Kidney (tissue), 14 donors: Measurements from ENCODE around the gene SBF1. TPM values are rescaled to one million over a fixed set of nuclear protein-coding genes. Genes with fewer than 3 reads are reported as not detected.
"Not testable (repeated sequence)": the region's sequence is repeated elsewhere in the genome, so short reads cannot be mapped to it uniquely, and the experiment has no call there.

ENCODE experiments used
- DNase-seq, 5 donors: peaks; one replicate each; pipeline ENCODE4 v3.0.0-alpha.2; 2013 to 2020
- FAIRE-seq: peaks from 2 replicates; lab custom pipeline; 2012; peaks lifted over from hg19 to GRCh38; lab: Jason Lieb, UNC
- H3K27ac ChIP-seq, 2 donors: one replicate each; pipeline ENCODE4 v1.7.0; 2013; ENCODE audit warnings: low read depth in 2 of 2, low read length in 2 of 2, inconsistent platforms in 1 of 2
- H3K27me3 ChIP-seq: one replicate; pipeline ENCODE4 v1.7.1; 2013; ENCODE audit warnings: low read length, inconsistent platforms; ENCODE audit not compliant: control insufficient read depth, insufficient read depth
- H3K36me3 ChIP-seq, 3 donors: one replicate each; pipeline versions ENCODE4 v1.7.0 to v1.7.1; 2013; ENCODE audit warnings: low read length in 3 of 3, control low read depth in 1 of 3, inconsistent platforms in 1 of 3; ENCODE audit not compliant: insufficient read depth in 3 of 3, control insufficient read depth in 2 of 3
- H3K4me1 ChIP-seq, 3 donors: one replicate each; pipeline versions ENCODE4 v1.7.0 to v1.7.1; 2013; ENCODE audit warnings: low read length in 3 of 3, inconsistent platforms in 1 of 3, low read depth in 1 of 3; ENCODE audit not compliant: control insufficient read depth in 2 of 3, insufficient read depth in 2 of 3
- H3K4me3 ChIP-seq, 3 donors: one replicate each; pipeline versions ENCODE4 v1.7.0 to v1.8.1; 2013; ENCODE audit warnings: low read length in 3 of 3, control low read depth in 1 of 3, inconsistent platforms in 1 of 3
- H3K9ac ChIP-seq, 3 donors: one replicate each; pipeline versions ENCODE4 v1.7.0 to v1.7.1; 2013; ENCODE audit warnings: low read length in 3 of 3, control low read depth in 1 of 3, inconsistent platforms in 1 of 3
- H3K9me3 ChIP-seq, 3 donors: one replicate each; pipeline versions ENCODE4 v1.7.0 to v1.7.1; 2013; ENCODE audit warnings: low read length in 3 of 3, control low read depth in 1 of 3, inconsistent platforms in 1 of 3; ENCODE audit not compliant: control insufficient read depth in 2 of 3, insufficient read depth in 1 of 3
- intact Hi-C: fragments of 100-400 bp; cut with DNase I; formaldehyde crosslinking; loops from one replicate; pipeline ENCODE4 v1.11.1; 2022
- polyA plus RNA-seq: library from polyadenylated mRNA; stranded (reverse); fragments of 350-450 nt; fragmentation: Illumina TruSeq; extraction: RNeasy Lipid Tissue Mini Kit (QIAGEN cat#74804); gene quantifications from one replicate; pipeline ENCODE4 v1.2.3, GENCODE V29; 2014; ENCODE audit warnings: low read depth, low replicate concordance; ENCODE audit not compliant: insufficient read depth
- total RNA-seq: library from RNA; stranded (reverse); fragmentation: NEBNext Ultra II Directional; extraction: Animal tissue kit (Norgen Biotek cat#: 25700); gene quantifications from one replicate; pipeline ENCODE4 v1.2.1, GENCODE V29; 2021
- TF ChIP-seq, protein P1 (sequence below): IDR thresholded peaks from 3 replicates; pipeline ENCODE4 v1.5.1; 2012; ENCODE audit warnings: mild to moderate bottlenecking, moderate library complexity, borderline replicate concordance; ENCODE audit not compliant: insufficient read depth; ENCODE audit errors: extremely low read depth
- donor health status: control.
- donor health status: control.
- donor health status: control.
- donor health status: control.
- donor health status: control.
- donor health status: DM: yes; HTN: yes; CAD: no.
- donor health status: Normal renal cell carcinoma (clear cell type).

The SBF1 gene
- total and polyA plus RNA-seq, 2 donors from 2014 or later: 18.1 to 73.9 TPM

DNA sequence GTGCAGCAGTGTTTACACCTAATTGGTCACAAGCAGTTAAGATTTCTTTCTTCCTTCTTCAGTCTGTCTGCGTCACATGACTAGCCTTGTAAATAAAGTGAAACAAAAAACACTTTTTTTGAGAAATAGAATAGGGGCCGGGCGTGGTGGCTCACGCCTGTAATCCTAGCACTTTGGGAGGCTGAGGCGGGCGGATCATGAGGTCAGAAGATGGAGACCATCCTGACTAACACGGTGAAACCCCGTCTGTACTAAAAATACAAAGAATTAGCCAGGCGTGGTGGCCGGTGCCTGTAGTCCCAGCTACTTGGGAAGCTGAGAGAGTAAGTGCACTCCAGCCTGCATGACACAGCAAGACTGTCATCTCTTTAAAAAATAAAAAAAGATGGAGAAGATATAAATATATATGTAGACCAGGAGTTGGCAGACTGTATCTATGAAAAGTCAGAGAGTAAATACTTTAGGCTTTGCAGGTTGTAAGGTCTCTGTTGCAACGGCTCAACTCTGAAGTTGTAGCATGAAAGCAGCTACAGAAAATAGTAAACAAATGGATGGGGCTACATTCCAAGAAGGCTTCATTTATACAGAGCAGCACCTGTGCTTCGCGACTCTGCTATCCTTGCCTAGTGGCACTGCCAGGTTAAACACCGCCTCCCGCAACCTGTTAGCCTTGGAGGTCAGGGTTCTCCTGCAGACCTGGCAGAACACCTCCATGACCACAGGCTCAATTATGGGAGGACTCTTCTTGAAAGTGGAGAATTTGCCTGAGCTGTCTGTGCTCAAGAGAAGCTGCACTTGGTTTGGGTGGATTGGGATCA is 75.8 kb downstream of the SBF1 start:
- TF ChIP-seq, protein P1, sequence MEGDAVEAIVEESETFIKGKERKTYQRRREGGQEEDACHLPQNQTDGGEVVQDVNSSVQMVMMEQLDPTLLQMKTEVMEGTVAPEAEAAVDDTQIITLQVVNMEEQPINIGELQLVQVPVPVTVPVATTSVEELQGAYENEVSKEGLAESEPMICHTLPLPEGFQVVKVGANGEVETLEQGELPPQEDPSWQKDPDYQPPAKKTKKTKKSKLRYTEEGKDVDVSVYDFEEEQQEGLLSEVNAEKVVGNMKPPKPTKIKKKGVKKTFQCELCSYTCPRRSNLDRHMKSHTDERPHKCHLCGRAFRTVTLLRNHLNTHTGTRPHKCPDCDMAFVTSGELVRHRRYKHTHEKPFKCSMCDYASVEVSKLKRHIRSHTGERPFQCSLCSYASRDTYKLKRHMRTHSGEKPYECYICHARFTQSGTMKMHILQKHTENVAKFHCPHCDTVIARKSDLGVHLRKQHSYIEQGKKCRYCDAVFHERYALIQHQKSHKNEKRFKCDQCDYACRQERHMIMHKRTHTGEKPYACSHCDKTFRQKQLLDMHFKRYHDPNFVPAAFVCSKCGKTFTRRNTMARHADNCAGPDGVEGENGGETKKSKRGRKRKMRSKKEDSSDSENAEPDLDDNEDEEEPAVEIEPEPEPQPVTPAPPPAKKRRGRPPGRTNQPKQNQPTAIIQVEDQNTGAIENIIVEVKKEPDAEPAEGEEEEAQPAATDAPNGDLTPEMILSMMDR: no peak
- intact Hi-C loops: no loop called here
- no peak for DNase-seq
- Histone ChIP-seq H3K9me3 (no peaks in the 10 kb centered on the region), H3K27ac (peak overlapping the region; percentile 33 to 72), H3K27me3 (no peaks in the 10 kb centered on the region), H3K36me3 (peaks cover 0 to 7% (median 5%) of the 10 kb centered on the region in 3 donors), H3K4me1 (peaks cover 0 to 18% (median 12%) of the 10 kb centered on the region in 3 donors), H3K4me3 (no peak overlapping the region), H3K9ac (no peak overlapping the region)
- no peak for FAIRE-seq

DNA sequence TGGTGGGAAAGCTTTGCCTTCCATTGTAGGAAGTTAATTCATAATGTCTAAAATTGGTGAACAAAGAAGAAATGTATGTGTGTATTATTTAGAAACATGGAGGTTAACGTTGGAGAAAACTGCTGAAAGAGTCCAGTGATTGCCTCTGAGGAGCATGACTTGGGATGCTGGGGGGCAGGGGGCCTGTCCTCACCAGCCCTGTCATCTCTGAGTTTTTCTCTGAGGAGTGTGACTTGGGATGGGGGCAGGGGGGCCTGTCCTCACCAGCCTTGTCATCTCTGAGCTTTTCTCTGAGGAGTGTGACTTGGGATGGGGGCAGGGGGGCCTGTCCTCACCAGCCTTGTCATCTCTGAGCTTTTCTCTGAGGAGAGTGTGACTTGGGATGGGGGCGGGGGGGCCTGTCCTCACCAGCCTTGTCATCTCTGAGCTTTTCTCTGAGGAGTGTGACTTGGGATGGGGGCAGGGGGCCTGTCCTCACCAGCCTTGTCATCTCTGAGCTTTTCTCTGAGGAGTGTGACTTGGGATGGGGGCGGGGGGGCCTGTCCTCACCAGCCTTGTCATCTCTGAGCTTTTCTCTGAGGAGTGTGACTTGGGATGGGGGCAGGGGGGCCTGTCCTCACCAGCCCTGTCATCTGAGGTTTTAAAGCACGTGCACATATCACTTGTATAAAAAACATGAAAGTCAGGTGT is 77.3 kb downstream of the SBF1 start:
- H3K27ac ChIP-seq: not testable (repeated sequence)
- peaks cover 0 to 11% (median 5%) of the 10 kb centered on the region in 3 donors for H3K36me3 ChIP-seq

DNA sequence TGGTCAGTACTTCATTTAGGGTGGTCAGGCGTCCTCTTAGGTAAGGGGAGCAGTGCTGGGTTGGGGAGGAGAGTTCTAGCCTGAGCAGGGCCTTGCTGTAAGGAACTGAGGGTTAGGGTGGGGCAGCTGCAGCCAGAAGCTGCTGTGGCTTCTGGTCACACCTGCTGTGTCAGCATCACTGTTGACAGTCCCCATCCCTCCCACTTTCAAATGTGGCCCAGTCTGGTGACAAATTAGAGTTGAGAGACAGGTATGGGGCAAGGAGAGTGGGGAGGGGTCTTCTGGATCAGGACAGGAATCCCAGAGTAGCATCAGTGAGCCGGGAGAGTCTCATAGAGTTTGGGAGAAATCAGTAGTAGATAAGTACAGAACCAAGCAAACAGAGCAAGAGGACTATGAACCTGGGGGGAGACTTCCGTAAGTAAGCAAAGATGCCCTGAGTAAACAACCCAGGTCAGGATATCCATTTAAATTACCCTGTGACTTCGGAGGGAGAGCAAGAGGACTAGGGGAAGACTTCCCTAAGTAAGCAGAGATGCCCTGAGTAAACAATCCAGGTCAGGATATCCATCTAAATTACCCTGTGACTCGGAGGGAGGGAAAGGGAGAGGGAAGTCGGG is 78.0 kb downstream of the SBF1 start:
- intact Hi-C loops: no loop called here
- Histone ChIP-seq H3K9me3 (no peaks in the 10 kb centered on the region), H3K27ac (peak overlapping the region in 1 of 2 donors; percentile 14), H3K4me1 (peaks cover 0 to 14% (median 12%) of the 10 kb centered on the region in 3 donors), H3K4me3 (no peak overlapping the region), H3K9ac (no peak overlapping the region), H3K36me3 (peaks cover 0 to 11% (median 6%) of the 10 kb centered on the region in 3 donors), H3K27me3 (no peaks in the 10 kb centered on the region)
- DNase-seq (peak in 3 of 5 donors; percentile 36 to 73 (median 72)), FAIRE-seq (no peak)
- TF ChIP-seq, protein P1: no peak

More for the DNA sequence above, 77.3 kb downstream of the SBF1 start:
- H3K27me3 ChIP-seq, H3K9me3 ChIP-seq, FAIRE-seq, H3K4me3 ChIP-seq, intact Hi-C loops, DNase-seq, H3K9ac ChIP-seq: not testable (repeated sequence)
- H3K4me1 ChIP-seq: peaks cover 0 to 14% (median 12%) of the 10 kb centered on the region in 3 donors

Other genes starting within 250 kb of the SBF1 start
- 52.0 TPM for gene TUBGCP6, start 230.0 kb downstream of the SBF1 start, total RNA-seq
- 19.2 TPM for gene TUBGCP6, start 230.0 kb downstream of the SBF1 start, polyA plus RNA-seq
- 43.8 TPM for gene HDAC10, start 223.8 kb downstream of the SBF1 start, total RNA-seq
- 20.4 TPM for gene HDAC10, start 223.8 kb downstream of the SBF1 start, polyA plus RNA-seq
- gene MAPK12, start 213.4 kb downstream of the SBF1 start, total RNA-seq: 15.9 TPM
- 13.4 TPM for gene MAPK12, start 213.4 kb downstream of the SBF1 start, polyA plus RNA-seq
- gene MAPK11, start 204.7 kb downstream of the SBF1 start, total RNA-seq: 18.3 TPM
- 11.4 TPM for gene MAPK11, start 204.7 kb downstream of the SBF1 start, polyA plus RNA-seq
- 383 TPM for gene PLXNB2, start 167.4 kb downstream of the SBF1 start, total RNA-seq
- gene PLXNB2, start 167.4 kb downstream of the SBF1 start, polyA plus RNA-seq: 128 TPM
- gene DENND6B, start 148.0 kb downstream of the SBF1 start, total RNA-seq: 16.7 TPM
- 14.5 TPM for gene DENND6B, start 148.0 kb downstream of the SBF1 start, polyA plus RNA-seq
- gene PPP6R2, start 131.7 kb downstream of the SBF1 start, total RNA-seq: 53.8 TPM
- gene PPP6R2, start 131.7 kb downstream of the SBF1 start, polyA plus RNA-seq: 39.4 TPM
- 8.0 TPM for gene ADM2, start 6.5 kb upstream of the SBF1 start, total RNA-seq
- gene ADM2, start 6.5 kb upstream of the SBF1 start, polyA plus RNA-seq: 10.6 TPM
- gene MIOX, start 11.8 kb upstream of the SBF1 start, total RNA-seq: 3.5 TPM
- 455 TPM for gene MIOX, start 11.8 kb upstream of the SBF1 start, polyA plus RNA-seq
- gene LMF2, start 32.7 kb upstream of the SBF1 start, total RNA-seq: 77.9 TPM
- gene LMF2, start 32.7 kb upstream of the SBF1 start, polyA plus RNA-seq: 41.7 TPM
- 41.5 TPM for gene NCAPH2, start 33.2 kb upstream of the SBF1 start, total RNA-seq
- 31.4 TPM for gene NCAPH2, start 33.2 kb upstream of the SBF1 start, polyA plus RNA-seq
- 4.1 TPM for gene SCO2, start 50.6 kb upstream of the SBF1 start, total RNA-seq
- 1.1 TPM for gene SCO2, start 50.6 kb upstream of the SBF1 start, polyA plus RNA-seq
- 163 TPM for gene TYMP, start 55.0 kb upstream of the SBF1 start, total RNA-seq
- 22.2 TPM for gene TYMP, start 55.0 kb upstream of the SBF1 start, polyA plus RNA-seq
- gene KLHDC7B, start 70.9 kb upstream of the SBF1 start, total RNA-seq: 16.1 TPM
- gene KLHDC7B, start 70.9 kb upstream of the SBF1 start, polyA plus RNA-seq: 1.4 TPM
- not detected for gene SYCE3, start 87.9 kb upstream of the SBF1 start, total RNA-seq
- 4.6 TPM for gene SYCE3, start 87.9 kb upstream of the SBF1 start, polyA plus RNA-seq
- gene CPT1B, start 103.4 kb upstream of the SBF1 start, total RNA-seq: 34.3 TPM
- gene CPT1B, start 103.4 kb upstream of the SBF1 start, polyA plus RNA-seq: 20.6 TPM
- 91.7 TPM for gene CHKB, start 107.8 kb upstream of the SBF1 start, total RNA-seq
- gene CHKB, start 107.8 kb upstream of the SBF1 start, polyA plus RNA-seq: 73.0 TPM
- 1.1 TPM for gene MAPK8IP2, start 125.8 kb upstream of the SBF1 start, total RNA-seq
- 1.0 TPM for gene MAPK8IP2, start 125.8 kb upstream of the SBF1 start, polyA plus RNA-seq
- 53.0 TPM for gene ARSA, start 153.1 kb upstream of the SBF1 start, total RNA-seq
- 52.8 TPM for gene ARSA, start 153.1 kb upstream of the SBF1 start, polyA plus RNA-seq
- 40.5 TPM for gene SHANK3, start 197.8 kb upstream of the SBF1 start, total RNA-seq
- gene SHANK3, start 197.8 kb upstream of the SBF1 start, polyA plus RNA-seq: 8.8 TPM